Suprapubic skin (tissue), 4 donors: ENCODE data around the gene SMC3. TPM values are rescaled to one million over a fixed set of nuclear protein-coding genes. Genes with fewer than 3 reads are reported as not detected.
"Not testable (repeated sequence)": the region's sequence is repeated elsewhere in the genome, so short reads cannot be mapped to it uniquely, and the experiment has no call there.

Source experiments
- DNase-seq, 2 donors: peaks; one replicate each; pipeline ENCODE4 v3.0.0-alpha.2; 2019; ENCODE audit warnings: low spot score in 2 of 2
- H3K27ac ChIP-seq: fragments of 200-600 bp; sonication (generic); one replicate; pipeline ENCODE4 v1.5.1; 2019
- H3K27me3 ChIP-seq: fragments of 200-600 bp; sonication (generic); one replicate; pipeline ENCODE4 v1.5.1; 2019
- H3K36me3 ChIP-seq: fragments of 200-600 bp; sonication (generic); one replicate; pipeline ENCODE4 v1.5.1; 2019
- H3K4me1 ChIP-seq: fragments of 200-600 bp; sonication (generic); one replicate; pipeline ENCODE4 v1.5.1; 2019
- H3K4me3 ChIP-seq: fragments of 200-600 bp; sonication (generic); one replicate; pipeline ENCODE4 v1.5.1; 2019; ENCODE audit warnings: mild to moderate bottlenecking
- H3K9me3 ChIP-seq: fragments of 200-600 bp; sonication (generic); one replicate; pipeline ENCODE4 v1.5.1; 2019
- CTCF ChIP-seq, 2 donors: fragments of 200-600 bp in 1 of 2; fragments of 450-650 bp in 1 of 2; sonication (generic) in 1 of 2; IDR thresholded peaks; one replicate each; pipeline ENCODE4 v1.5.1; 2016 to 2019; ENCODE audit warnings: antibody characterized with exemption in 2 of 2, mild to moderate bottlenecking in 1 of 2, moderate library complexity in 1 of 2
- EP300 ChIP-seq: sonication (generic); formaldehyde crosslinking; IDR thresholded peaks from one replicate; pipeline ENCODE4 v1.6.1; 2017; ENCODE audit warnings: antibody characterized with exemption
- POLR2A ChIP-seq, 2 donors: fragments of 450-650 bp; IDR thresholded peaks; one replicate each; pipeline ENCODE4 v1.6.1; 2017; ENCODE audit warnings: antibody characterized with exemption in 2 of 2, mild to moderate bottlenecking in 2 of 2, moderate library complexity in 2 of 2
- POLR2AphosphoS5 ChIP-seq, 3 donors: sonication (generic); formaldehyde crosslinking; IDR thresholded peaks; one replicate each; pipeline ENCODE4 v1.6.1; 2017; ENCODE audit warnings: antibody characterized with exemption in 3 of 3
- WGBS: methylation state at CpG from one replicate; pipeline ENCODE4 v1.1.5; 2018; 5-methylcytosine and 5-hydroxymethylcytosine counted together
- total RNA-seq, 4 donors: library from RNA; depleted of rRNA; stranded (reverse); fragments of >200 nt; gene quantifications; one replicate each; pipeline ENCODE4 v1.1.0, GENCODE V29; 2016

SMC3 gene
- total RNA-seq, 4 donors from 2014 or later: 18.9 to 33.5 (median 23.3) TPM

- H3K36me3 ChIP-seq: no peaks in the 10 kb centered on the region
- no peak overlapping the region for H3K4me3 ChIP-seq
- no peaks in the 10 kb centered on the region for H3K9me3 ChIP-seq
- no peak for TF ChIP-seq CTCF (IDR thresholded peaks at IDR 0.05)
- 96% methylated on average over 2 of the region's 2 CpGs for WGBS
- no peak for DNase-seq
- peaks cover 11% of the 10 kb centered on the region for H3K4me1 ChIP-seq
- H3K27ac ChIP-seq: no peak overlapping the region
- H3K27me3 ChIP-seq: peaks cover 3% of the 10 kb centered on the region
Observed at GRCh38 chr10:110531687-110532086, 35.8 kb upstream of the SMC3 start.

- H3K4me1 ChIP-seq: peaks cover 11% of the 10 kb centered on the region
- not testable (repeated sequence) for H3K9me3 ChIP-seq, H3K27ac ChIP-seq, H3K27me3 ChIP-seq, H3K4me3 ChIP-seq, H3K36me3 ChIP-seq, DNase-seq
- WGBS: 83% methylated on average over 4 of the region's 4 CpGs
Observed at GRCh38 chr10:110532628-110533027, 34.9 kb upstream of the SMC3 start.

GRCh38 chr10:110533149-110533548, 34.3 kb upstream of the SMC3 start:
- WGBS: 40% methylated on average over 3 of the region's 3 CpGs
- TF ChIP-seq EP300 (no peak), CTCF (IDR thresholded peaks at IDR 0.05) (no peak), POLR2A (IDR thresholded peaks at IDR 0.05) (no peak), POLR2AphosphoS5 (IDR thresholded peaks at IDR 0.05) (no peak)
- no peaks in the 10 kb centered on the region for H3K9me3 ChIP-seq

GRCh38 chr10:110534571-110534970, 32.9 kb upstream of the SMC3 start:
- H3K27me3 ChIP-seq: peaks cover 3% of the 10 kb centered on the region
- no peak overlapping the region for H3K27ac ChIP-seq
- no peak for TF ChIP-seq POLR2AphosphoS5 (IDR thresholded peaks at IDR 0.05)
- TF ChIP-seq CTCF (IDR thresholded peaks at IDR 0.05): no peak
- TF ChIP-seq POLR2A (IDR thresholded peaks at IDR 0.05): no peak
- no peak for TF ChIP-seq EP300
- peaks cover 11% of the 10 kb centered on the region for H3K4me1 ChIP-seq
- 81% methylated on average over 2 of the region's 2 CpGs for WGBS
- H3K4me3 ChIP-seq: no peak overlapping the region
- H3K9me3 ChIP-seq: no peaks in the 10 kb centered on the region
- no peaks in the 10 kb centered on the region for H3K36me3 ChIP-seq
- DNase-seq: no peak

More at GRCh38 chr10:110533149-110533548, 34.3 kb upstream of the SMC3 start:
- Histone ChIP-seq H3K27ac (no peak overlapping the region), H3K4me1 (peaks cover 11% of the 10 kb centered on the region), H3K27me3 (peaks cover 3% of the 10 kb centered on the region), H3K4me3 (no peak overlapping the region), H3K36me3 (no peaks in the 10 kb centered on the region)
- no peak for DNase-seq

GRCh38 chr10:110535958-110536891, 31.3 kb upstream of the SMC3 start:
- no peak overlapping the region for H3K4me3 ChIP-seq
- H3K27me3 ChIP-seq: peaks cover 3% of the 10 kb centered on the region
- WGBS: 50% methylated on average over 9 of the region's 12 CpGs
- no peaks in the 10 kb centered on the region for H3K9me3 ChIP-seq
- H3K27ac ChIP-seq: no peak overlapping the region
- TF ChIP-seq POLR2A (IDR thresholded peaks at IDR 0.05): no peak
- no peak for TF ChIP-seq EP300
- no peak for TF ChIP-seq CTCF (IDR thresholded peaks at IDR 0.05)
- TF ChIP-seq POLR2AphosphoS5 (IDR thresholded peaks at IDR 0.05): no peak
- no peak for DNase-seq
- H3K4me1 ChIP-seq: peaks cover 4% of the 10 kb centered on the region
- no peaks in the 10 kb centered on the region for H3K36me3 ChIP-seq
